Kidney capillary endothelial cell (primary cell): ENCODE data around the gene PIK3CD.
"Not testable (repeated sequence)": the region's sequence is repeated elsewhere in the genome, so short reads cannot be mapped to it uniquely, and the experiment has no call there.

ENCODE experiments used
- DNase-seq: peaks from one replicate; pipeline ENCODE4 v3.0.0-alpha.2; 2018; ENCODE audit warnings: low spot score

Gene PIK3CD

DNA sequence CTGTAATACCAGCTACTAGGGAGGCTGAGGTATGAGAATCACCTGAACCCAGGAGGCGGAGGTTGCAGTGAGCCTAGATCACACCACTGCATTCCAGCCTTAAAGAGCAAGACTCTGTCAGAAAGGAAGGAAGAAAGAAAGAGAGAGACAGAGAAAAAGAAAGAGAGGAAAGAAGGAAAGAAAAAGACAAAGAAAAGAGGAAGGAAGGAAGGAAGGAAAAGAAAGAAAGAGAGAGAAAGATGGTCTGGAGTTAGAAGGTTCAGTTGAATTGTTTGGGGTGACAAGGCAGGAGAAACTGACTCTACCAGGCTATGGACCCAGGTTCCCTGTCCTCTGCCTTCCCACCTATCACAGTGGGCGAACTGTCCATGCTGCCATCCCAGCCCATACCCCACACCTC is 27.4 kb upstream of the PIK3CD start:
- no peak for DNase-seq

DNA sequence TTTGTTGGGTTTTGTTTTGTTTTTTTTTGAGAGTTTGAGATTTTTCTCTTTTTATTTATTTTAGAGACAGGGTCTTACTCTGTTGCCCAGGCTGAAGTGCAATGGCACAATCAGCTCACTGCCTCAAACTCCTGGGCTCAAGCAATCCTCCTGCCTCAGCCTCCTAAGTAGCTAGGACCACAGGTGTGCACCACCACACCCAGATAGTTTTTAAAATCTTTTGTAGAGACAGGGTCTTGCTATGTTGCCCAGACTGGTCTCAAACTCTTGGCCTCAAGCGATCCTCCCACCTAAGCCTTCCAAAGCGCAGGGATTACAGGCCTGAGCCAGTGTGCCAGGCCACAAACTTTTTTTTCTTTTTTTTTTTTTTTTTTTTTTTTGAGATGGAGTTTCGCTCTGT is 26.5 kb upstream of the PIK3CD start:
- not testable (repeated sequence) for DNase-seq

DNA sequence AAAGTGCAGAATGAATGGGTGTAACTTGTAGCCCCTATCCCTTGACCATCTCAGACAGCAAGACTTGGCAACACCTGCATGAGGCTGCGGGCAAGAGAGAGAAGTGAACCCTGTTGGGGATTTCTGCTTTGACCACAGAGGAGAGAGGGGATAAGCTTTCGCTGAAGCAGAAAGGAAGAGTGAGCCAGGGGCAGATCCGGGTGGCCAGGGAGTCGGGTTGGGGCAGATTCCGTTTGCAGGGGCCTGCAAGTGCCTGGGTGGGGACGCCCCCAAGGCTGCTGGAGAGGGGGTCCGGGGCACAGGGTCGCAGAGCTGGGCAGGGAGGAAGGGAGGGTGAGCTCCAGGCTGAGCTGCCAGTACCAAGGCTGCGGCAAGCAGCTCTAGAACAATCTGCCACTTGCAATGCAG is 25.3 kb upstream of the PIK3CD start:
- DNase-seq: no peak

DNA sequence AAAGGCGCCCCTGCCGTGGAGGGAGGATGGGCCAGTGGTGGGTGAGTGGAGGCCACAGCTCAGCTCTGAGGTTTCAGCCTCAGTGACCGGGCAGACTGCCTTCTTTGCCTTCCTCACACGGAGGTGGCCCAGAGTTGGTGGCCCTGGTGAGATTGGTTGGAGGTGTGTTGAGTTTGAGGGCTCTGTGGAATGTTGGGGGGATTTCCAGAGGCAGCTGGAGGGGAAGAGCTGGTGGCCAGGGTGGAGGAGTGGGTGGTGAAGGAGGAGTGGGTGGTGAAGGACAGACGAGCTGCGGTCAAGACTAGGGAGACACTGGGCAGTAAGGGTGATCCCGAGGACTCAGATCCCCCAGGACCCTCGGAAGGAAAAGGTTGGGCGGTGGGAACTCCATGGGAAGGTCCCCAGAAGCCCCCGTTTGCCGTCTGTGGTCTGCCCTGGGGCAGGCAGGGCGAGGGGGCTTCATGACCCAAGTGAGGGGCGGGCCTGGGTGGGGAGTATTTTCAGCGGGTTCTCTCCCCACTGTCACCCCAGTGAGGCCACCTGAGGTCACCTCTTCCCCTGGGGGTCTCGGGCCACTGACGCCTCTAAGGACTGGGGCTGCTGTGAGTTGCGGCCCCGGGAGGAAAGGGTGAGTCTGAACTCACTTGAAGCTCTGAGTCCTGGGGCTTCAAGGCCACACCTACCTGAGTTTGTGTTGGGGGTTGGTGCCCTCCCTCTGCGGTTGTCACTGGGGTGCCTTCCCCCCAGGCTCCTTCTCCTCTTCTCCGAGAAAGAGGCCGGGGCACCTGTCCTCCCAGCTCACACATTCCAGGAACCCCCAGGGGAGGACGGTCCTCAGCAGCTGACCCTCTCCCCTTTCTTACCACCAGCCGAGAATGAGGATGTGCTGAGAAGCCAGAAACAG is 22.7 kb upstream of the PIK3CD start:
- DNase-seq: no peak

DNA sequence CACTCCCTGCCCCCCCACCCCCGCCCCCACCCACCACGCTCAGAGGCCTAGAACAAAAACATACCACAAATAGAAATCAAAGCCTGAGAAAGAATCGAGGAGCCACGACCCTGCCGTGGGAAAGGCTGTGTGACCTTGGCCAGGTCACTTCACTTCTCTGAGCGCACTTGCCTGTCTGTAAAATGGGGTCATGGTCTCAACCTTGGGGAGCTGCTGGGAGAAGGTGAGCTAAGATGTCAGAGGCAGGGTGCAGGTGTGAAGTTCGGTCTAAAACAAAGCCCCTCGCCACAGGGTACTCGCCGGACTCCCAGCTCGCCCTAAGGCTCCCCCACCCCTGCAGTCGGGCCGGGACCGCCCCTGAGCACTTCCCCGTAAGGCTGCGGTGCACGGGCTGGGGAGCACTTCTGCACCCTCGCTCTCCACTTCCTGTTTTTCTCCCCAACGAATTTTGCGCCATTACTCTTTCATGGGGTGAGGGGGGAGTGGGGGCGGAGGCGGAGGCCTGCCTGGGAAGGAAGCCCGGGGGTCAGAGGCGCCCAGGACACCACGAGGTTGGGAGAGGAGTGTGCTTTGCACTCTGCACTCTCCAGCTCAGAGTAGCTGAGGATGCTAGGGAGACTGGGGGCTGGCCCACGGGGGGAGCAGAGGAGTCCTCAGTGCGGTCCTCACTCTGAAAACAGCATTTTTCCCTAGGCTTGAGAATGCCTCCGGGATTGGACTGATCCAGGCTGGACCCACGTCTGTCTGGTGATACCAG is 21.9 kb upstream of the PIK3CD start:
- no peak for DNase-seq

DNA sequence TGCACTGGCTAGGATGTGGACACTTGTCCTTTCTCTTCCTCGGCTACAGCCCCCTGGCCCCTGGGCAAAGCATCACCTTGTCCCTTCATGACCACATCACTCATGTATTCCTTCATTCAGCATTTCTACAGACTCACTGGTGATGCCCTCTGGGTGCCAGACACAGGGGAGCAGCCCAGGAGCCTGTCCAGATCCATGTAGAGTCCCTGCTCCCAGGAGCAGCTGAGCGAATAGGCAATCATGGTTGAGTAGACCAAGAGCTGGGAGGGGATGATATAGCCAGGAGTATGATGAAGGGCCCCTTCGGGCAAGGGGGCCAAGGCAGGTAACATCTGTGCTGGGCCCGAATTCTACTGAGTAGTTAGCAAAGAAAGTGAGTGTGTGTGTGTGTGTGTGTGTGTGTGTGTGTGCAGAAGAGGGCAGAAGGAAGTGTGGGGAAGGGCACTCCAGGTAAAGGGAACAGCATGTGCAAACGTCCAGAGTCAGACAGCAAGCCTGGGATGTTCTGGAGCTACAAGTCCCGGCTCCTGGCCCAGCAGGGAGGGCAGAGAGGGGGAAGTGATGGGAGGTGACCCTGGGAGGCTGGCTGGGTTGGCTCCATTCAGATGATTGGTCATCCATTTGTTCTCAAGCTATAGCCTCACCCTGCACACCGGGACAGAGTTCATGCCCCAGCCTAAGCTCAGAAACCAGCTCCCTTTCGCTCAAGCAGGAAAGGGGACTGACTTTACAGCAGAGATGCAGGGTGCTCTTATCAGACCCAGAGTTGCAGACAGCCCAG is 21.0 kb upstream of the PIK3CD start:
- no peak for DNase-seq

DNA sequence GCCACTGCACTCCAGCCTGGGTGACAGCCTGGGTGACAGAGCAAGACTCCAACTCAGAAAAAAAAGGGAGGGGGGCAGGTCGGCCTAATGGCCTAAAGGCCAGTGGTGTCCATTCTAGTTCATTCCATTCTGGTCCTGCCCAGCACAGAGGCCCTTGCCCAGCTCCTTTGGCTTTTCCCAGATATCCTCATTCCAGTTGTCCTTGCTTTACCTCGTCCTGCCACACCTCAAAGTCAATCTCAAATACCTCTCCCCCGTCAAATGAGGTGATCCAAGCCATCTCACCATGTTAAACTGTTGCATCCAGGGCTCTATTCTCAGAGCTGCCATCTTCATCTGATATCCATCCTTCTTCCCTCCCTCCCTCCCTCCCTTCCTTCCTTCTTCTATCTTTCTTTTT is 19.9 kb upstream of the PIK3CD start:
- no peak for DNase-seq

DNA sequence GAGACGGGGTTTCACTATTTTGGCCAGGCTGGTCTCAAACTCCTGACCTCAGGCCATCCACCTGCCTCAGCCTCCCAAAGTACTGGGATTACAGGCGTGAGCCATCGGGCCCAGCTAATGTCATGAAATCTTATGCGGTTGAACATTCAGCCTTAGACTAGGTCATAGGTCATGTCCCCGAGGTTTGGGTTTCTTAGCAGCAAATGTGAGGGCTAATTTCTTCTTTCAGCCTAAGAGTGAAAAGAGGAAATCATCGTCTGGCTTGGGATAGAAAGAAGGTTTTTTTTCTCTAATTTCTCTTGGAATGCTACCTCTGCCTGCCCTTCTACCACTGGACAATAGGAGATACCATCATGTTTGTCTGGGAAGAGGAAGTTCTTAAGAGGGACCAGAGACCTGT is 18.0 kb upstream of the PIK3CD start:
- DNase-seq: no peak

DNA sequence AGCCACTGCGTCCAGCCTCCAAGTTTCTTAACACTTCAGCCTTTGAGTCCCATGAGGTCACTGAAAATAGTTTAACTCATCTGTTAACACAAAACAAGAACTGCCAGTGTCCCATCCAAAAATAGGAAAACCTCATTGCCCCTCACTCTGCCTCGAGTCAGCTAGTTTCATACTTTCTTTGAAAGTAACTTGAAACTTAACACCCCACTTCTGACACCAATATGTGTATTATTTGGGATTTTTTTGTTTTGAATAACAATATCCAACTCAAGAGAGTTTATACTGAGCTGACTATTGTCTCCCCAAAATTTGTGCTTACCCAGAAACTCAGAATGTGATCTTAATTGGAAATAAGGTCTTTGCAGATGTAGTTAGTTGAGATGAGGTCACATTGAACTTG is 16.9 kb upstream of the PIK3CD start:
- DNase-seq: no peak

DNA sequence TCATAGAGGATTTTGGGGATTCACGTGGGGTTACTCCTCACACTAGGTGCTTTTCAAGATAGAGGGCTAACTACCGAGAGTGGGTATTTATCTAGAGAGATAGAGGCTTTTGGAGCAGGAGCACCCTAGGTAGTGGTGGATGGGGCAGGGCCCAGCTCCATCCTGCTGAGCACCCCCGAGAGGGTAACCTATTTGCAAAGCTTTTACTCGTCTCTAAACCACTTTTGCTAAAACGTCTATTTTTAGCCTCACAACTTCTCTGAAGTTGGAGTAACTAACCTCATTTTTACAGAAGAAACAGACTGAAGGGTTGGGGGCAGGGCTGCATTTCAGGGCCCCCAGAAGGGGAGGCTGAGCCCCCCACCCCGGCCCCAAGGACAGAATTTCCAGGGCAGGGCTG is 12.3 kb upstream of the PIK3CD start:
- no peak for DNase-seq

DNA sequence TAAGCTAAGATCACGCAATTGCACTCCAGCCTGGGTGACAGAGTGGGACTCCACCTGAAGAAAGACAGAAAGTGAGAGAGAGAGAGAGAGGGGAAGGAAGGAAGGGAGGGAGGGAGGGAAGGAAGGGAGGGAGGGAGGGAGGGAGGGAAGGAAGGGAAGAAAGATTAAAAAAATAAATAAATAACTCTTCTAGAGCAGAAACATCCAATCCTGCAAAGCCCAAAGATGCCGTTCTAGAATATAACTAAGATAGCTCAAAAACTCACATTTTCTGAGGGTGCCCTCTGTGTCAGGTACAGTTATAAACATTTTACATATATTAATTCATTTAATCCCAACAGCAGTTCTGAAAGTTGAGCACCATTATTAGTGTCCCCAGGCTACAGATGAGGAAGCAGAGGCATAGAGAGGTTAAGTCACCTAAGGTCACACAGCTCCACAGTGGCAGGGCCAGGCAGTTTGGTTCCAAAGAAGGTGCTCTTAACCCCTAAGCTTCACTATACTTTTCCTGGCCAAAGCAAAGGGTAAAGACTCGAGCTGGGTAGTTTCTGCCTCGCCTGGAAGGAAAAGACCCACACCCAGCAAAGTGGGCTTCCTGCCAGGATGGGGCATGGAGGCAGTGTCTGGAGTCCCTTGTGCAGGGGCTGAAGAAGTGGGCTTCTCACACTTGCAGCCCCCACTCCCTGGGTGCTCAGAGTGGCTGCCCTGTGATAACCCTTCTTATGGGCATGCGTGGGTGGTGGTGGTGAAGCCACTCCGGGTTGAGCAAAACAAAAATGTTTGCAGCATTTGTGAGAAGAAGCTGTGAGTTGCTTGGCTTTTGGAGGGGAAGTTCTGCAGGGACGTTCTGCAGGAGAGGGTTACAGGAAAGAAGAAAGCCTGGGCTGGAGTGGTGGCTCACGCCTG is 7.9 kb upstream of the PIK3CD start:
- no peak for DNase-seq

DNA sequence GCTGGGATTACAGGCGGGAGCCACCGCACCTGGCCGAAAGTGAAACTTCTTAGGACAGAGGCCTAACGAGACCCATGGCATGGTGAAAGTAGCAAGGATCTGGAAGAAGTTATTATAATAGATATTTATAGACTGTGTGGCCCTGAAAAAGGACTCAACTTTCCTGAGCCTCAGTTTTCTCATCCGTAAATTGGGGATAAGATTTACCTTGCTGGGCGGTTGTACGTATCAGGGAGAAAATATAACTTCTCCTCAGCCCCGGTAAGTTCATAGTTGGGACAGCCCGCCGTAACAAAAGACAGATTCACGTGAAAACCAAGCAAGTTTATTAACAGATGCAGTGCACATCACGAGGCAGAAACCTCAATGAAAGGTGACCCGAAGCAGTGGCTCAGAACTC is 5.5 kb upstream of the PIK3CD start:
- DNase-seq: no peak

DNA sequence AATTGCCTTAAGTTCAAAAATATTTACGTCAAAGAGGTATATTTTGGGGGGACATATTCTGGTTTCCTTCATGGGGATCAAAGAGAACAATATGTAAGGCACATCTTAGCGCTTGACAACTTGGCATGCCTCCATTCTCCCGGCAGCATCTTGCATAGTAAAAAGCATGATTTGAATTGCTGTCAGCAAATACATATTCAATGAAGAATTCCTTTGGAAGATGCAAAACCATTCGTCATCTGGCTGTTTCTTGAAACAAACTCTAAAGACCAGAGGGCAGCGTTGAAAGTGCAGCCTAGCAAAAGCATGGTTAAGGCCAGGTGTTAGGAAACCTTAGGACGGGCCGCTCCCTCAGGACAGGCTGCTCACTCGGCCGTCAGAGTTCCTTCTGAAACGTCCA is 3.4 kb upstream of the PIK3CD start:
- DNase-seq: no peak

DNA sequence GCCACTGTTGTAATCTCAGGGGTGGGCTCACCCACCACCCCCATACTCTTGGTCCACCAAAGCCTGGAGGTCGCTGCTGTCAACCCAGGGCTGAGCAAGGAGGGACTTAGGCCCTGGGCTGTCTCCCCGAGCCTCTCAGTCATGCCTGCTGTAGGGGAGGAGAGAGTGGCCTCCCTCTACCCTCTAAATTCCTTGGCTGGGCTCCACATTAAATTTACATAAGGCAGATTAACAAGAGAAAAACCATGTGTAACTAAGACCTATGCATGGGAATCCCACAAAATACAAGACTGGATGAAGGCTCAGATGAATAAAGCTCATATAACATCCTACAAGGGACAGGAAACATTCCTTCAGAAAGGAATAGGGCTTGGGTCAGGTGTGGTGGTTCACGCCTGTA is 1.8 kb upstream of the PIK3CD start:
- no peak for DNase-seq

DNA sequence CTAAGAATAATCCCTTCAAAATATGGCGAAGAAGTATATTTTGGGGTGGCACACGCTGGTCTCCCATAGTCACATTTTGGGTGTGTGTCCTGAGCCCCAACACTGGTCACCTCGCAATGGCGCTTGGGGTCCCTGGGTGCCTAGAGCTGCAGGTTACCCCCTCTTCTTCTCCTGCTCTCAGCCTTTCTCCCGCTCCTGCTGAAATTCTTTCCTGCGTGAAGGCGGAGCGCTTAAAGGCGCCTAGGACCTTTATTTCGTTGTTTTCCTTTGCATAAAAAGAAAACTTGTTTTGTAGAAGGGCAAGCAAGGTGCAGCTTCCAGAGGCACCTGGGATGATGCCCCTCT is 339 bp upstream of the PIK3CD start:
- no peak for DNase-seq

DNA sequence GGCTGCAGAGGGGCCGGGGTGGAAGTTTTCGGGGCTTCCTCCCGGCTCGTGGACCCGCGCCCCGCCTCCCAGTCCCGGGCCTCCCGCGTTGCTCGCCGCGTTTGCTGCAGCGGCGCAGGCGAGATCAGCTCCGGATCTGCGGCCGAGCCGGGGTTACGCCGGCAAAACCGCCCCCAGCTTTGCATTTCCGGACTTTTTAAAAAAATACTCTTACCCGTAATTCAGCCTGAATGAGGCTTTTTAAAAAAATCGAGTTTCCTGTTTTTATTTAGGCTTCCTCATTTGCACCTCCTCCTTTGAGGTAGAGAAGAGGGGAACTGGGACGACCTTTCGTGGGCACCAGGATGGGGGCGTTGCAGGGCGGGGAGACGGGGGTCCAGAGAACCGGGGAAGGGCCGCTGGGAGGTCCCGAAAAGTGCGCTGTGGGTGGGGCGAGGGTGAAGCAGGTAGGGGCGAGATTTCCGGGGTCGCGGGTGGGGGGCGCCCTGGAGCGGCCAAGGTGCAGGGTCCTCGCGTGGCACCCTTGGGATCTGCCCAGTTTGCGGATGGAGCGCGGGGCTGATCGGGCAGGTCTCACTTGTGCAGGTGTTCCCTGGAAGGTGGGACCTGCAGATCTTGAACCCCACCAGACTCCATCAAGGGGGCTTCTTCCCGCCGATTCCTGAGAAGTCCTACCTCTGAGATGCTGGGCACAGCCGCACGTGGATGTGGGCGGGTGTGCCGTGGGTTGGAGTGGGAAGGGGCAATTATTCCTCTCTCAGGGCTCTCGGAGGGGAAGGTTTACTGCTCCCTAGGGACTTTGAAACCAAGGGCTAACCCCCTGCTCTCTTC is 1.1 kb downstream of the PIK3CD start:
- peak; percentile 12 for DNase-seq

DNA sequence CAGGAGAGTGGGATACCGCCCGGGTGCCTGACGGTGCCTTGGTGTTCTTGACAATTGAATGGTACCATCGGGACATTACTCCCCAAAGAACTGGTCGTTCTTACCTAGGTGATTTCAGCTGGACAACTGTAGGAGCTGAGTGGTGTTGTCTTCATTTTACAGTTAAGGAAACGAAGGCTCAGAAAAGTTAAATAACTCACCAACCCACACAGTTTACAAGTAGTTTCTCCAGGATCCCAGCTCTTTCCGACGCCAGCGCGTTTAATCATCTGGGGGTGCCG is 1.6 kb downstream of the PIK3CD start:
- no peak for DNase-seq

DNA sequence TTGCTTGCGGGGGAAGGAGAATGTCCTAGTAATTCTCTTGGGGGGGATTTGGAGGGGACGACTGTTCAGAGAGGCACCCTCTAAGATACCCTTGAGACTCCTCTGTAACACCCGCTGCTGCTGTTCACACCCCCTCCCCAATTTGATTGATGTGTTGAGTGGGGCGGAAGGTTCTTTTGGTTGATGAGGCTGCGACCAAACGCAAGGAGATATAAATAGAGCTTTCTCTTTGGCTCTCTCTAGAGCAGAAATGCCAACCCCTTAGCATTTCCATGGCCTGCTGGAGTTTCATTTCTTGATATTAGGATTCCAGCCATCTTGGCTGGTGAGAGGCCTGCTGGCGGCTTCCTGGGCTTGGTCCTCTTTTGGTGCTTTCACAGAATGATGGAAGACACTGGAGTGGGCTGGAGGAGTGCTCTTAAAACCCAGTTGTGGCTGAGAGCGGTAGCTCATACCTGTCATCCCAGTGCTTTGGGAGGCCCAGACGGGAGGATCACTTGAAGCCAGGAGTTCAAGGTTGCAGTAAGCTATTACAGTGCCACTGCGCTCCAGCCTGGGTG is 2.0 kb downstream of the PIK3CD start:
- DNase-seq: no peak

DNA sequence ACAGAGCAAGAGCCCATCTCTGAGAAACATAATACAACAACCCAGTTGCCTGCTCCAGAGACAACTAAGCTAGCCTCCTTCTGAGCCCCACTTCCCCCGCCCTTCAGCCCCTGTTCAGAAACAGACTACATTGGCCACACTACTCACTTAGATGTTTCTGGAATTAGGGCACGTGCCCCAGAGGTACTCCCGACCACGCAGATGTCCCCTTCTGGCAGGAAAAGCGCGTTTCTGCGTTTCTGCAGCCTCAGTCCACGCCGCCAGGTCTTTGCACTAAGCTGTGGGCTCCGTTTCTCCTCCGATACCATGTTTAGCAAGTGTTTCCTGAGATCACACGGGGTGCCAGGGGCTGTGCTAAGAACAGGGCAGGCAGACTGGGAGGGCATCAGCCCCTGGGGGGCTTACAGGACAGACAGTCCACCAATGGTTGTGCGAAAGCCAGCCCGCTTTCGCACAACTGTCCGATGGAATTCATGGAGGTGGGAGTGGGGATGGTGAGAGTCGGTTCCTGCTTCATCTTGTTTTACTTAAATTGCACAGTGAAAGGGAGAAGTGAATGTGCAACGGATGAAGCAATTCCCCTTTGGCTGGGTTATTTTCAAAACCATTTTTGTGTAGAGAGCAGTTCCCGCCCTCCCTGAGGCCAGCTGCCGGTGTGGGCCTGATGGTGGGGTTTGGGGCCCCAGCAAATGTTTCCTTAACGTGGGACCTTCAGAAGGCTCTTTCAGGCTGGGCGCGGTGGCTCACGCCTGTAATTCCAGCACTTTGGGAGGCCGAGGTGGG is 2.7 kb downstream of the PIK3CD start:
- DNase-seq: no peak
